ENCODE data around the gene VAV3.

DNA sequence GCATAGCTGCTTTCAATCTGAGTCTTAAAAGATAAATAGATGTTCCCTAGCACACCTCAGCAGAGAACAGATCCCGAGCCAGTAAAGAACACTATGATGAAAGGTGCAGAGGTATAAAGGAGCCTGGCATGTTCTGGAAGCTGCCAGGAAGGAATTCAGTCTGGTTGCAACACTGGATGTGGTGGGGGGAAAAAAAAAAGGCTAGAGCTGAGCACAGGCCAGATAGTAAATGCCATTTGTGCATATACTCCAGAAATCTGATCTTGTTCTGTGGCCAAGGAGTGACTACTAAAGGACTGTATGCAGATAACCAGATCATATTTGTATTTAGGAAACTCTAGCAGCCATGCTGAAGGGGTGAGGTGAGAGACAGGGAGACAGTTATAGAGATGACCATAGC, 240.3 kb downstream of the VAV3 start:
- TF ChIP-seq, protein P1, sequence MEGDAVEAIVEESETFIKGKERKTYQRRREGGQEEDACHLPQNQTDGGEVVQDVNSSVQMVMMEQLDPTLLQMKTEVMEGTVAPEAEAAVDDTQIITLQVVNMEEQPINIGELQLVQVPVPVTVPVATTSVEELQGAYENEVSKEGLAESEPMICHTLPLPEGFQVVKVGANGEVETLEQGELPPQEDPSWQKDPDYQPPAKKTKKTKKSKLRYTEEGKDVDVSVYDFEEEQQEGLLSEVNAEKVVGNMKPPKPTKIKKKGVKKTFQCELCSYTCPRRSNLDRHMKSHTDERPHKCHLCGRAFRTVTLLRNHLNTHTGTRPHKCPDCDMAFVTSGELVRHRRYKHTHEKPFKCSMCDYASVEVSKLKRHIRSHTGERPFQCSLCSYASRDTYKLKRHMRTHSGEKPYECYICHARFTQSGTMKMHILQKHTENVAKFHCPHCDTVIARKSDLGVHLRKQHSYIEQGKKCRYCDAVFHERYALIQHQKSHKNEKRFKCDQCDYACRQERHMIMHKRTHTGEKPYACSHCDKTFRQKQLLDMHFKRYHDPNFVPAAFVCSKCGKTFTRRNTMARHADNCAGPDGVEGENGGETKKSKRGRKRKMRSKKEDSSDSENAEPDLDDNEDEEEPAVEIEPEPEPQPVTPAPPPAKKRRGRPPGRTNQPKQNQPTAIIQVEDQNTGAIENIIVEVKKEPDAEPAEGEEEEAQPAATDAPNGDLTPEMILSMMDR (IDR thresholded peaks at IDR 0.05; ENCODE audit: control extremely low read depth in 1 of 3, insufficient read depth in 1 of 3, low read depth in 1 of 3, low read length in 3 of 3), result no peak
- TF ChIP-seq SP4 (IDR thresholded peaks at IDR 0.05; ENCODE audit: low read length), result no peak
- no peak for TF ChIP-seq RAD21 (IDR thresholded peaks at IDR 0.05 in 1 of 2, conservative IDR thresholded peaks at IDR 0.05 in 1 of 2; ENCODE audit: low read depth in 2 of 2, low read length in 2 of 2)
- no peak for TF ChIP-seq BCL11A (IDR thresholded peaks at IDR 0.05; ENCODE audit: low read depth in 2 of 2, low read length in 2 of 2)
- TF ChIP-seq BACH1 (IDR thresholded peaks at IDR 0.05; ENCODE audit: low read length), result no peak
- TF ChIP-seq PHF8 (conservative IDR thresholded peaks at IDR 0.05; ENCODE audit: low read depth, low read length), result no peak
- no peak for TF ChIP-seq JUND (IDR thresholded peaks at IDR 0.05; ENCODE audit: low read length)
- TF ChIP-seq CHD2 (IDR thresholded peaks at IDR 0.05; ENCODE audit: low read length), result no peak
- no peak for TF ChIP-seq EZH2 (IDR thresholded peaks at IDR 0.05; ENCODE audit: low read depth, low read length, severe bottlenecking)
